C4-2B (cell line): ENCODE measurements around the gene KCNJ15.

ENCODE experiments used
- CTCF ChIP-seq: fragments of 450-650 bp; conservative IDR thresholded peaks from 2 replicates; pipeline ENCODE4 v1.5.1; 2017; ENCODE audit warnings: mild to moderate bottlenecking
- ZFX ChIP-seq: fragments of 450-650 bp; IDR thresholded peaks from 2 replicates; pipeline ENCODE4 v1.6.1; 2017

DNA sequence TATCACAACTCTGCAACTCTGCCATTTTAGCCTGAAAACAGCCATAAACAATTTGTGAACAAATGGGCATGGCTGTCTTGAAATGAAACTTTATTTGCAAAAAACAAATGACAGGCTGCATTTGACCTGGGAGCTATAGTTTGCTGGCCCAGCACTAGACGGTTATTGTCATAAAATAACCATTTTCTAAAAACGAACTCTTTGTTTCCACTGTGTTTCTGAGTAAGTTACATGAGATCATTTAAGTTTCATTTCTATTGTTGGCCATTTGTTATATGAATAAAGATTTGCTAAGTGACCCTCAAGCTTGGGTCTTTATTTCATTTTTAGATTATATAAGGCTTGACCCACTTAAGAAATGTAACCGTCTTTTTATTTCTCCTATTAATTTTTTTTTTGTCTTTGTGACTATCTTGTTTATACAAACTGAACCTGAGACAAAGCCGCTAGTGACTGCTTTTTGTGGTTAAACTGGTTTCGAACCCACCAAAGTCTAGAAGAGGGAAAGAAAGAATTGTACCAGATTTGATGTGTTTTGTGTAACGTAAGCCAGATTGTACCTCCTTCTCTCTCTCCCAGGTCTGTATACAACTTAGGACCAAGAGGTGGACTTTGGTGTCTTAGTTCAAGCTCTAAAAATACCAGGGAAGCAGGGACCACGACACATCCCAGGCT is 12.9 kb upstream of the KCNJ15 start:
- TF ChIP-seq CTCF (no peak), ZFX (no peak)
